ENCODE measurements around the gene SAMD4B.
"Not testable (repeated sequence)": the region's sequence is repeated elsewhere in the genome, so short reads cannot be mapped to it uniquely, and the experiment has no call there.

The SAMD4B gene

DNA sequence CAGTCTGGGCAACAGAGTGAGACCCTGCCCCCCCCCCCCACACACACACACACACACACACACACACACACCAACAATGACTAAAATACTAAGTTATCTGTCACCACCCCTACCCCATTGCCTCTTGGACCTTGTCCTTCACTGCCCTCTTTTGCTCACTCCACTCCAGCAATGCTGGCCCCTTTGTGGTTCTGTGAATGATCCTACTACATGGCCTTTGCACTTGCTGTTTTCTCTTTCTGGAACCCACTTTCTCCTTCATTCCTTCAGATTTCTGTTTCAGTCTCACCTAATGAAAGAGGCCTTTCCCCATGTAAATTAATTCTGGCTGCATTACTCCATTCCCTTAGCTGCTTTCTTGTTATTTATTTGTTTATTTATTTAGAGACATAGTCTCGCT lies 2.5 kb upstream of the SAMD4B start:
- no peak for DNase-seq

DNA sequence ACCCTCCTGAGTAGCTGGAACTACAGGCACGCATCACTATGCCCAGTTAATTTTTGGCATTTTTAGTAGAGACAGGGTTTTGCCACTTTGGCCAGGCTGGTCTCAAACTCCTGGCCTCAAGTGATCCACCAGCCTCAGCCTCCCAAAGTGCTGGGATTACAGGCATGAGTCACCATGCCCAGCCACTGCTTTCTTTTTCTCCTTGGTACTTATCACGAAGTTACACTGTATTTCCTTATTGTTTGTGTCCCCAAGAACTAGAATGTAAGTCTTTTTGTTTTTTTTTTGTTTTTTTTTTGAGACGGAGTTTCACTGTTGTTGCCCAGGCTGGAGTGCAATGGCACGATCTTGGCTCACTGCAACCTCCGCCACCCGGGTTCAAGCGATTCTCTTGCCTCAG lies 2.1 kb upstream of the SAMD4B start:
- not testable (repeated sequence) for DNase-seq

DNA sequence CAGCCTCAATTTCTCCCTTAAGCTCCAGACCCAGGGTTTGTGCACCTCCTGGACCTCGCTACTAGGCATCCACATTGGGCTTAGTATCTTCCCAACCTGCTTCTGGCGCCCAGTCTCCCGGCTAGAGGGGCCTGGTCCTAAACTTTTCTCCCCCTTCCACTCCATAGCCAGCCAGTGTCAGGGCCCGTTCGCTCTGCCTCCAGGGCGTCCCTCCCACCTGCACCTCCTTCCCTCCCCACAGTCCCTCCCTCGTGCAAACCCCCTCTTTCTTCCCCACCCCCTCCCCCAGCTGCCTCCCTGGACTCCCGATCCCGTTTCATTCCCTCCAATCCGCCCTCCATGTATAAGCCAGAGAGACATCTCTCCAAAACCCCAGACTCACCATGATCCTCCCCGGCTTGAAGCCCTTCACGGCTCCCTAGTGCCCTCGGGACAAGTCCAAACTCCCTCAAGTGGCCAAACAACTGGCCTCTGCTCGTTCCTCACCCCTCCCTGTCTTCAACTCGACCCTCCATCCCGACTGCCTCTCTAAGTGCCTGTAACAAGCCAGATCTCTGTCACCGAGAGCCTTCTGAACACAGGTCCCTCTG lies 997 bp upstream of the SAMD4B start:
- no peak for DNase-seq

DNA sequence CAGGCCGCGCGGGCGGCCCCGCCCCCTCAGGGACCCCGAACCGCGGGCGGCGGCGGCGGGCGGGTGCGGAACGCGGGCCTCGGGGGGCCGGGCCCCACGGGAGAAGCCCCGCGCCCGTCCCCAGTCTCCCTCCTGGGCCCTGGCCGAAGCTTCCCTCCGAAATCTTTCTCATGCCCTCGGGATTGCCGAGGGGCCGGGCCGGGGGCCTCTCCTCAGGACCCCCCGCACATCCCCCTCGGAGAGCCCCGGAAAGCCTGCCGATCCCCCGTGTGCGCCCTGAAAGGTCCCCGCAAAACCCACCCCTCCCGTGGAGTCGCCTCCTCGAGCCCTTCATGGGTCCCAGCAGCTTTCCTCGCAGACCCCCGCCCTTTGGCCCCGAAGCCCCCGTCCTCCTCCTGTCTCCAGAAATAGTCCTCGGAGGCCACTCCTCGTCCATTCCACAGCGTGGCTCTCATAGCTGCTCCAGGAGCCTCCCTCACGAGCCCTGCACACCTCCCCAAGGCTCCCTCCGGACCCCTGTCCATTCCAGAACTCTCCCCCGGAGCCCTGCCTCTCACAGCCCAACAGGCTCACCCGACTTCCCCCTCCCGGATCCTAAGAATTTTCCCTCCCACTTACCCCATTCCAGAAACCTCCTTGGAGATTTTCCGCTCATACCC lies 555 bp downstream of the SAMD4B start:
- DNase-seq = no peak

DNA sequence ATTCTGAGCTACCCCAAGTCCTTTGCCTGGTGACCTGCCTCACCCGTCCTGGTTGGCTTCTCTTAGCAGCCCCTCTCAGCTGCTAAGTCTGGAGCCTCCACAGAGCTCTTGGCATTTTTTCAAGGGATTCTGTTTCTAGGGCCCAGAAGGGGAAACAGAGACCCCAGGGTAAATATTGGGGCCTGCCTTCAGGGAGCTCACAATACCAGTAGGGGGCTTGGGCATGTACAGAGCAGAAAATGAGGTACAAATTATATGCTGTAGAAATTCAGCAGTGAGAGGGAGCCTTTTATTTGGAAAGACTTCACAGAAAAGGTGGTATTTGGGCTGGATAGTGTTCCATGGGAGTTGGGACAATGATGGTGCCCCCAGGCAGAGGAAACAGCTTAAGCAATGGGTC lies 3.7 kb downstream of the SAMD4B start:
- no peak for DNase-seq

DNA sequence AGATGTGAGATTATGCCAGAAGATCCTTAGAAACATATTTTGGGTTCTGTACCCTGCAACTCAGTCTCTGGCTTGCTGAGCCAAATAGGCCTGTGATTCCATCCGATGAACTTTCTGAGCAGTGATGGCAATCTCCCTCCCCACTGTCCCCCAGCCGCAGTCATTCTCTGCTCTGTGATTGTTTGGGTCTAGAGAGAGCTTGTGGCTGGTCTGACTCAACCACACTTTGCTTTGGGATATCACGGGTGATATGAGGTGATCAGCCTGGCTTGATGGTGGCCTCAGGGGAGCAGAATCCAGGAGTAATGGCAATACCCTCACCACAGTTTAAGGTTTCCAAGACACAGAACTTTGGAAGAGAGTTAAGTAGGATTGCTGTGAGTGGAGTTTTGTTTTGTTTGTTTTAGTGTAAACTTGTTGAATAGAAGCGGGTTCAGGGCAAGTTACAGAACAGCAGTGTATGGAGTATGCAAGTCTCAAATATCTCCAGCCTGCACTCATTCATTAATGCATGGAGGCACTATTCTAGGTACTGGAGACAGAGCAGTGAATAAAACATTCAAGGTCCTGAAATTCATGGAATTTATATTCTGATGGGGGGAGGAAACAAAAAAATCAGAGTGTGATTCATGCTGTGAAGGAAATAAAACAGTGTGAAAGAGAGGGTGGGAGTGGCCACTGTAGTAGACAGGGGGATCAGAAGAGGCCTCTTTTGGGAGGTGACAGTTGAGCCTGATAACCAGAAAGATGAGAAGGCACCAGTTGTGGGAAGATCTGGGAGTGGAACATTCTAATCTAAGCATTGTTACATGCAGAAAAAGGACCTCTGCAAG lies 5.3 kb downstream of the SAMD4B start:
- DNase-seq = no peak

DNA sequence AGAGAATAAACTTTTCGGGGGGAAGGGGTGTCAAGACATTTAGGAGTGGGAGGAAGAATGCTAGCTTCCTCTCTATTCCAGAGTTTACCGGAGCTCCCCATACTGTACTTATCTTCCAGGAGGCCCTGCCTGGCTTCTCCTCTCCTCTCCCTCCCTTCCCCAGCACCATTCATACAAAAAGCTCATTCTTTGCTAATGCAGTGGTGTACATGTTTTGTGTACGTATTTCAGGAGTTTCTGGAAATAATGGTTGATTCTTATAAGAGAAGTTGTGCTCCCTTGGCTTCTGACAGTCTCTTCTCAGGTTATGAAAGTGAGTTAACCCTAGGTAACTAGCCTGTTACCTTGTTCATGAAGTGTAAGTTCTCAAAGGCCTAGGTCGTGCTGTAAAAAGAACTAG lies 7.1 kb downstream of the SAMD4B start:
- no peak for DNase-seq

DNA sequence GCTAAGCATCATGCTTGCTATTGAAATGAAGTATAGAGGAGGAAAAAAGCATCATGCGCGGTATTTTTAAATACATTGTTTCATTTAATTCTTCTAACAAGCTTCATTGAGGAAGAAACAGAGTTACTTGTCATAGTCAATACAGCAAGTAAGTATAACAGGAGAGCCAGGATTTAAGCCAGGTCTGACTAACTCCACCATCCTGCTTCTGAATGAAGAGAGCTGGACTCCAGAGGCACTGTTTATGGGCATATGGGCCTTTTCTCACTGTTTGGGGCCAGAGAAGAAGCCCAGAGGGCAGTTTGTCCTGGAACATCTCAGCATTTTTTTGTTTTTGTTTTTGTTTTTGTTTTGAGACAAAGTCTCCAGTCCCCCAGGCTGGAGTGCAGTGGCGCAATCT lies 7.9 kb downstream of the SAMD4B start:
- no peak for DNase-seq

DNA sequence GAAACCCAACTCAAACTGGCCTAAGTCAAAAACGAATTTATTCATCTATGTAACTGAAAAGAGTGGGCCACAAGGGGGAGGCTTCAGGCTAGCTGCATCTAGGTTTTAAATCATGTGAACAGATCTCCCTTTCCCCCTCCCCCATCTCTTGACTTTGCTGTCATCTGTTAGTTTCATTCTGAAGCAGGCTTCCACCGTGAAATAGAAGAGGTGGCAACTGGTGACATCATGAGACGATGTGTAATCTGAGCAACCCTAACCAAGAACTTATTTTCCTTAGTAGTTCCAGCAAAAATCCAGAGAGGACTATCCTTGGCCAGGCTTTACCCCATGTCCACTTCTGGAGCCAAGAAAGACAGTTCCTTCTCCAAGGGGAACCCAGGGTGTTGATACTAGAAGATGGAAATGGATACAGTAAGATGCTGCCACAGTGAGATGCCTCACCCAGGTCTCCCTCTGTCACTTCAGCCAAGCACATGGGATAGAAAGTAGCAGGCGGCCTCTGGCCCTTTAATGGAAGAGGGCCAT lies 9.4 kb downstream of the SAMD4B start:
- DNase-seq = no peak

DNA sequence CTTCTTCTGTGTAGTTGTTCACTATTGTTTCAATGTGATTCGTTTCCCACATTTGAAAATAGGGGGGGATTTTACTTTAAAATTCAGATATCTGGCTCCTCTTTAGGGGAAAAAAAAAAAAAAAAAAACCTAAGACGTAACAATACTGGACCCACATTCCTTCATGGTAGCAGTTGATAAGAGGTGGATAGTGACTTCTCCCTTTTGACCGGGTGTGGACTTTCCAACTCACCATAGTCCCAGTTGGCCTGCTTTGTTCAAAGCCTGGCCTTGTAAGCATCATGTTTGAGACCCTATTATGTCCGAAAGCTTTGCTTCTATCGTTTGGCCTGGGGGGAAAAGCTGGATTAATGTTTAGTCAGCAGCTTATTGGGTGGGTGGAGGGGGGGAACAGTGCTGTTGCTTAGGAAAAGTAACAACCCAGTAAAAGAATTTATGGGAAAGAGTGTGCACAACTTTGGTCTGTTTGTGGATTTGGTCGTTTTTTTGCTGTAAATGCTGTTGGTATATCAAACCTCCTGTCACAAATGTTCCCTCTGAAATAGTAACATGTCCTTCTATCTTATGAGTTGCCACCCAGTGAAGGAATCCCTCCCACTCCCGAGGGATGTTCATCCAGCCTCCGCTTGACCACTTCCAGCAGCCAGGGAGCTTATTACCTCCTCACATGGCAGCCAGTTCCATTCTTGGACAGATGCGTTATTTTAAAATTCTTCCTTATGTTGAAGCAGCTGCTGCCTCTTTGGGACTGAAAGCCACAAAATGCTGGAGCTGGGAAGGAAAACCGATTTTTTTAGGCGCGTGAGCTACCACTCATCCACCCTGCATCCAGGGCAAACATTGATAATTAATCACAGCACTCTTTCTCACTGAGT lies 10.4 kb downstream of the SAMD4B start:
- no peak for DNase-seq

DNA sequence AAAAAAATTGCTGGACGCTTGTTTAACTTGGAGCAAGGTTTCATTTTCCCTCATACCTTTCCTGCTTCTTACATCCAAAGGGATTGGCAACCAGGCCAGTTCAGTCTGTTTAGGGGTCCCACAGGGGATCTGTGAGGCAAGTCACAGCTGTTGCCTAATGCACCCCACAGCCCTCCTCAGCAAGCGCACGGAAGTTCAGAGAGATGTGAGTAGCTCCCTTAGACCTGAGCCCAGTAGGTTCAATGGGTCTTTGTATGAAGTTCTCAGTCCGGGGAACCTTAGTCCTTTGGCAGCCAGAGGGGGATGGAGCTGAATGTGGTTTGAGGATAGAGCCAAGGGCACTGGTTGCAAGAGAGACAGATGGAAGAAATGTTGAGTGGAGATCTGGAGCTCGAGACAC lies 13.0 kb downstream of the SAMD4B start:
- DNase-seq = no peak

DNA sequence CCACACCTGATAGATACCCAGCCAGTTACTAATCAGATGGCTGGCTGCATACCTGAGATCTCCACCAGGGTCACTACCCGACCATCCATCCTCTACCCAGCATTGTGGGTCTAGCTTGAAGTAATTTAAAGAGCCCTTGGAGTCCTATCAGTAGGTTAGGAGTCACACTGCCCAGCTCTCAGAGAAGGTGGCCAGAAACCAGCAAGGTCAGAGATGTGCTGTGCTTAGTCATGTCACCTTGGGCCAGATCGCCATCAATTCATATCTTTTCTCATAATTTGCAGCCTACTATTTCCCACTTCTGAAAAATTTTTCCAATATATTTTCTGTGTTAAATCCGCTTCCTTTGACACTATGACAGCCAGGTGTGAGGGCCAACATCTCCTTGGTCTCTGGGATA lies 13.9 kb downstream of the SAMD4B start:
- no peak for DNase-seq

DNA sequence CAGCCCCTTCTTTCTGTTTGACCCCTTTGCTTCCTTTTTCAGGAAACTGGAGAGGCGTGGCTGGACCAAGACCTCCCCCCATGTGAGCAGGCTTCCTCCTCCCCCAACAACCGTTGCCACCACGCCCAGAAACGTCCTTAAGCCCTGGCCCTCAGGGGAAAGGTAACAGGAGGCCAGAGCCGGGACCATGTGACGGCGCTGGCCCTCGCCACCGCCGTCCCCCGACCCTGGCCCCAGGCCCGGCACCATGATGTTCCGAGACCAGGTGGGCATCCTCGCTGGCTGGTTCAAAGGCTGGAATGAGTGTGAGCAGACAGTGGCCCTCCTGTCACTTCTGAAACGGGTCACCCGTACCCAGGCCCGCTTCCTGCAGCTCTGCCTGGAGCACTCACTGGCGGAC lies 14.4 kb downstream of the SAMD4B start:
- DNase-seq = no peak

DNA sequence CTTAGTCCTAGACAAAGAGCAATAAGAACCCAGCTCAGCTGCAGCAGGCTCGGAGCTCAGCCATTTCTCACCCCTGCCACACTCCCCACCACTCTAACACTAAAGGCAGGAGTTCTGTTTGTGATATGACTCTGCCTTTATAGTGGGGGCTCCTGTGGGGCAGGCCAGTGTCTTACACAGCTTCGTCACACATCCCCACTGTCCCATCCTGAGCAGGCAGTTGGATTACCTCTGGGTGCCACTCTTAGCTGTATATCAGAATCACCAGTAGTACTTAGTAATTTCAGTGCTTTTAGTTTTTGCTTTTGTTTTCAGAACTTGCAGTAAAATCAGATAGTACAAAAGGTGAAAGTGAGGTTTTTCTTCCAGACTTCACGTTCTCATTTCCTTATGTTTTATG lies 16.8 kb downstream of the SAMD4B start:
- no peak for DNase-seq

DNA sequence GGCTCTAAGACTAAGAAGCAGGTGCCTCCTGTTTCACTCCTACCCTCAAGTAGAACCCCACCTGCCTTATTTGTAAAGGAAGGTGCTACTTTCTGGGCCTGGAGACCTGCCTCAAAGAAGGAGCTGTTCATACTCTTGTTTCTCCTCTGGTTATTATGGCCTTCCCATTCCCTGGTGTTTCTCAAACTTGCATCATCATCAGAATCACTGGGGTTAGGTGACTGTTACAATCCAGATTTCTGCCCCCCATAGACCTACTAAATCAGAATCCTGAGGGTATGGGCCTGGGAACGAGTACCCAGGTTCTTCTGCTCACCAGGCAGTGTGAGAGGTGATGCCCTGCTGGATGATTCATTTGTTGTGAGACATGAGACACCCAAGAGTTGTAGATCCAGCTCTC lies 18.4 kb downstream of the SAMD4B start:
- no peak for DNase-seq

DNA sequence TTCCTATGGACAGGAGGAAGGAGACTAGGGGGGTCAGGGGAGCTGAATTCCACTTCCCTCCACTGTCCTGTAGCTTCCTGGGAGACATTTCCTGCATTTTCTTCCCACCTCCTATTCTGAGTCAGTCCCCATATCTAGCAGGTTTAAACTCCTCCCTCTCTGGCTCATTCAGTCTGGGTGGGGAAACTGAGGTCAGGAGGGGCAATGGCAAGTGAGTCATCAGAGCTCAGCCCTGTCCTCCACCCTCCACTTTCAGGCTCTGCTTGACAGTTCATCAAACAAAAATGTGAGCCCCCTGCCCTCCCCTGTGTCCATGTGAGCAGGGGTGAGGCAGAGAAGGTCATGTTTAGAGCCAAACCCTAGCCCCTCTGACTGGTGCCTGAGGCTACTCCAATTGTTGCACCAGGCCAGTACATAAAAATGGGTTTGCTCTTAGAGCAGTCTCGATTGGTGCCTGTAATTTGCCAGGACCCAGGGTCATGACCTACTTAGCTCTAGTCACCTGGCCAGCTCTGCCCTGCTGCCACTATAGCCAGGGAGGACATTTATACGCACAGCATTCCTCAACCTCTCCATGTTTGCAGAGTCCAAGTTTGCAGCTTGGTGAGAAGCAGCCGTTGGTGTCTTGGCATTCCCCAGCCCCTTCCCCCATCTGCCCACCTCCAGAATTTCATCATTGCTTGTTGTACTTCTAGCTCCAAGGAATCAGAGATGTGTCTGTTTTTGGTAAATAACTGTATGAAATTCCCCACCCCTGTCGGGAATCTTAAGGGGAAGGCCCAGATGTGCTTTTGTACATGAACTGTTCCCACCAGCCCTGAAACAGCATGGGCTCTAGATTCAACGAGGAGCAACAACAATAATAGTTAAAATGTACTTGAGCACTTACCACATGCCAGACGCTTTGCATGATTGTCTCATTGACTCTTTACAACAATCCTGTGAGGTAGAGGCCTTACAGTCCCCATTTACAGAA lies 20.7 kb downstream of the SAMD4B start:
- DNase-seq = no peak

DNA sequence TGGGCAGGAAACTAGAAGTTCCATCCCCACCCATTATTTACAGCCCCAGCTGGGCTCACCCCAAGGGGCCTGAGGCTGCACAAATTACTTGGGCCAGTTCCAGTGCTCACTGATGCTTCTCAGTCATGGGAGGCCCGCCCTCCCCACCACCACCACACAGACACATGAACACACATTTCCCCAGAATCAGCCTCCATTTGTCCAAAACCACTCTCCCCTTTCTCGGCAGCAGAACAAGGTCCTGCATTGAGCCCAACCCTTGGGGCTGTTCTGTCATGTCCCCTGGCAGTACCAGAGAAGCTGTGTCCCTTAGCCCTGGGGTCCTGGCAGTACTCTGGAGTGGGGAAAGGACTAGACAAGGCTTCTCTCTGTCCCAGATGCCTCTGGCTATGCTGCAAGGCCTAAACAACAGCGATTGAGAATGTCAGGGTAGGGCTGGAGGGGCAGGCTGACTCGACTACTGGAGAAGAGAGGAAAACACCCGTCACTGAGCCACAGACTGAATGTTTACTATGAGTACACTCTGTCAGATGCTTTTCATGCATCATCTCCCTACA lies 21.8 kb downstream of the SAMD4B start:
- no peak for DNase-seq

DNA sequence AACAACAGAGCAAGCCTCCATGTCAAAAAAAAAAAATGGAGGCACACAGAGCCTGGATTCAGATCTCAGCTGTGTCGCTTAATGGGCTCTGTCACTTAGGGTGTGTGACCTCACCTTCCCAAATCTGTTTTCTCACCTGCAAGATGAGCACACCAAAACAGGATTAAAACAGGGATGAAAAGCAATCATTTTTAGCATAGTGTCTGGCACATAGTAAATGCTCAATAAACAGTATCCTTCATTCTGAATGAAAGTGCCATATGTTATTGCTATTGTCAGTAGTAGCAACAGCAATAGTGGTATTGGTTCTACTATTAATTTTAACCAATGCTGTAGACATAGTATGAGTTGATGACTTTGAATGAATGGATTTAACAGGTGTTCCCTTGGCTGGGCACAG lies 23.3 kb downstream of the SAMD4B start:
- DNase-seq = no peak

DNA sequence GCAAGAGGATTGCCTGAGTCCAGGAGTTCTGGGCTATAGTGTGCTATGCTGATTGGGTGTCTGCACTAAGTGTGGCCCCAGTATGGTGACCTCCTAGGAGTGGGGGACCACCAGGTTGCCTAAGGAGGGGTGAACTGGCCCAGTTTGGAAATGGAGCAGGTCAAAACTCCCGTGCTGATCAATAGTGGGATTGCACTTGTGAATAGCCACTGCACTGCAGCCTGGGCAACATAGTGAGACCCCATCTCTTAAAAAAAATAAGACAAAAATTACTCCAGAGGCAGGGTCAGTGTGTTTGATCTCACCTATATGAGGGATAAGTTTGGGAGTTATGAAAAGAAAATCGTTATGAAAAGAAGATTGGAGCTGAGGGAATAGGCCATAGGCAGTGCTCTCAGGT lies 27.0 kb downstream of the SAMD4B start:
- no peak for DNase-seq

DNA sequence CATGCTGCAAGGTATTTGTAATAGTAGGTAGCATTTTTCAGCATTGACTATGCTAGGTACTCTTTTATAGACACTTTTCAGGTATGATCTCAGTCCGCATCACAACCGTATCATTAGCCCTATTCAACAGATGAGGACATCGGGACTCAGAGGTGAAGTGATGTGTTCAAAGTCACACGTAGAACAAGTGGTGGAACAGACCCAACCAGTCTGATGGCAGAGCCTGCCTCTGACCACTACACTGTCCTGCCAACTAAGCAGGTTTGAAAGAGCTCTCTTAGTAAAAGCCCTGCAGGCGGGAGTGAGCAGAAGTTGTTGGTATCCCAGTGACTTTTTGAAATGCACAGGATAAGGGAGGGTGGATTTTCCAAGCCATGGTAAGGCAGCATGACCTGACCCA lies 28.5 kb downstream of the SAMD4B start:
- DNase-seq = no peak

DNA sequence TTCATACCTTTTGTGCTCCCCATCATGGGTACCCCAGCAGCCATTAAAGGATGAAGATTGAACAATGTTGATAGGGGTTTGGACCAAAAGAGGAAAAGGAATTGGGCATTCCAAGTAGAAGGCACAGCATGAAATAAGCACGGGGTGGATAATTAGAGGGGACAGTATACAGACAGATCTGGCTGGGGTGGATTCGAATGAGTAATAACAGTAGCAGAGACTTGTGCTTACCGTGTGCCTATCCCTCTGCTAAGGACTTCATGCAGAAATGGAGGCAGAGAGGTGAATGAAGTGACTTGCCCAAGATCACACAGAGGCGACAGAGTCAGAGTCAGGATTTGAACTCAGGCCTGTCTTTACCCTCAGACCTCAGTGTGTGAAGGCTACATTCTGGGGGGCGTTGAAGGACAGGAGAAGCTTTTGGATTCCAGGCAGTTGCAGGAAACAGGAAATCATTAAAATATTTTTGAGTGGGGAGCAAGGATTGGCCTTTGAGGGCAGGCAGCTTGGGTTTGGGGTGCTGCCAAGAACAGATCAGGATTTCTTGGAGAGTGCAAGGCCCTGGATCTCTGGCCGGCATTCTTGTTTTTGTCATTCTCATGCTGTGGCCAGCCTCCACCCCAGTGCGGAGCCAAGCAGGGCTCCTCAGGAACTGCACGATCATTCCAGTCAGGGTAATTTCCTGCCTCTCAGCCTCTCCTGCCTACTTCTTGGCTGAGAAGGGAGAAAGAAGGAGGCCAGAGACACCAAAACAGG lies 30.0 kb downstream of the SAMD4B start:
- DNase-seq = no peak

All from activated effector memory CD4-positive, alpha-beta T cell treated with Interleukin-2 at 50 U/mL for 16 hours (primary cell).